WTC11 (cell line): ENCODE data around the gene STK24.

ENCODE experiments used
- CTCF ChIP-seq: fragments of 200-600 bp; IDR thresholded peaks from 2 replicates; pipeline ENCODE4 v1.8.0; 2022; ENCODE audit warnings: antibody characterized with exemption
- ESRRA ChIP-seq: sonication (generic); formaldehyde crosslinking; IDR thresholded peaks from 2 replicates; pipeline ENCODE4 v1.8.1; 2022; ENCODE audit warnings: mild to moderate bottlenecking, missing genetic modification reagents, borderline replicate concordance
- MXD4 ChIP-seq: fragments of 250-450 bp; sonication (Bioruptor Pico); IDR thresholded peaks from 2 replicates; pipeline ENCODE4 v1.8.0; 2021; ENCODE audit warnings: mild to moderate bottlenecking, moderate library complexity, borderline replicate concordance
- SP1 ChIP-seq: sonication (generic); formaldehyde crosslinking; conservative IDR thresholded peaks from 2 replicates; pipeline ENCODE4 v1.8.1; 2022; ENCODE audit warnings: missing genetic modification reagents
- ZNF281 ChIP-seq: sonication (generic); formaldehyde crosslinking; IDR thresholded peaks from 2 replicates; pipeline ENCODE4 v1.8.0; 2023; ENCODE audit warnings: mild to moderate bottlenecking, missing genetic modification reagents

DNA sequence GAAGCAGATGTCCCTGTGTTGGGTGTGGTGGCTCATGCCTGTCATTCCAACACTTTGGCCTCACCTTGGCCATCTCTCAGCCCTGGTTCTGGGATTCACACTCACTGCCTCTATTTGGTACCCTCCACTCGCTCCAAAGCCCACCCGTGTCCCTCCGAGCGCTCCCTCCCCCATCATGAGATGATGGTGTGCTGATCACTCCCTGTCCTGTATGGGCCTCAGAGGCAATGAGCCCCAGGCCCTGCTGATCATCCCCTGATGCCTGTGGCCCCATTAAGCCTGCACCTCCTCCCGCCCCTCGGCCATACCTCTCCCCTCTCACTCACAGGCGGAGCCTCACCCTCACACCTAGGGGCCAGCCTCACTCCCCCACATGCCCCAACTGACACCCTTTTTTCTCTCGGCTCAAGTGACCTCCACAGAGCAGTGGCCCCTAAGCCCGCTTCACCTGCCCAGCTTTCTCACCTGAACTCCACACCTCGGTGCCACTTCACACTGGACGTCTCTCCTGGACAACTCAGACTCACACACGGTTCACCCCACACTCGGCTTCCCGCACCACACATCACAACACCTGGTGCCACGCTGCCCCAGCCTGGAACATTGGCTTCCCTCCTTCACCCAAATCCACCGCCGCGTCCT, 114.5 kb downstream of the STK24 start:
- TF ChIP-seq SP1 (CRISPR knock-in tag) (no peak), MXD4 (no peak), ESRRA (no peak), ZNF281 (CRISPR knock-in tag) (no peak), CTCF (no peak)
